Suprapubic skin (tissue), 4 donors: ENCODE data around the gene TMEM150A.

ENCODE experiments used
- CTCF ChIP-seq, 2 donors: fragments of 200-600 bp in 1 of 2; fragments of 450-650 bp in 1 of 2; sonication (generic) in 1 of 2; IDR thresholded peaks; one replicate each; pipeline ENCODE4 v1.5.1; 2016 to 2019; ENCODE audit warnings: antibody characterized with exemption in 2 of 2, mild to moderate bottlenecking in 1 of 2, moderate library complexity in 1 of 2
- POLR2A ChIP-seq, 2 donors: fragments of 450-650 bp; IDR thresholded peaks; one replicate each; pipeline ENCODE4 v1.6.1; 2017; ENCODE audit warnings: antibody characterized with exemption in 2 of 2, mild to moderate bottlenecking in 2 of 2, moderate library complexity in 2 of 2
- POLR2AphosphoS5 ChIP-seq, 3 donors: sonication (generic); formaldehyde crosslinking; IDR thresholded peaks; one replicate each; pipeline ENCODE4 v1.6.1; 2017; ENCODE audit warnings: antibody characterized with exemption in 3 of 3

GRCh38 chr2:85599468-85600234, 2.8 kb downstream of the TMEM150A start:
- TF ChIP-seq CTCF (IDR thresholded peaks at IDR 0.05) (no peak), POLR2A (IDR thresholded peaks at IDR 0.05) (no peak), POLR2AphosphoS5 (IDR thresholded peaks at IDR 0.05) (no peak)
